Measurements from ENCODE around the gene ATP8B3. TPM values are rescaled to one million over a fixed set of nuclear protein-coding genes. Genes with fewer than 3 reads are reported as not detected.

The ATP8B3 gene
- total and polyA plus RNA-seq, 10 of the 15 experiments (the other 5 are each of a cell fraction or from before 2014, with no cell fraction given): 0.13 to 1.7 (median 0.52) TPM

- TF ChIP-seq CUX1 (IDR thresholded peaks at IDR 0.05; ENCODE audit: insufficient replicate concordance, low read depth, low read length) (no peak), ZZZ3 (IDR thresholded peaks at IDR 0.05; ENCODE audit: control insufficient read depth, insufficient read length, low read depth) (no peak), KDM1A (IDR thresholded peaks at IDR 0.05; ENCODE audit: borderline replicate concordance) (no peak), IKZF2 (IDR thresholded peaks at IDR 0.05) (peak in 1 of 2 experiments; percentile 35; a peak in 1 of 4 replicates), BACH1 (IDR thresholded peaks at IDR 0.05; ENCODE audit: borderline replicate concordance) (peak; percentile 31; the same call in 1 of the 2 replicates), MEF2B (IDR thresholded peaks at IDR 0.05; ENCODE audit: partially characterized antibody, poor library complexity, severe bottlenecking) (peak; percentile 15), SMC3 (IDR thresholded peaks at IDR 0.05; ENCODE audit: borderline replicate concordance, low read length) (peak; percentile 37; the same call in 1 of the 2 replicates), BHLHE40 (IDR thresholded peaks at IDR 0.05; ENCODE audit: borderline replicate concordance in 1 of 2, low read depth in 2 of 2, low read length in 1 of 2) (peak; percentile 90 to 96)
- TF ChIP-seq, protein P1, sequence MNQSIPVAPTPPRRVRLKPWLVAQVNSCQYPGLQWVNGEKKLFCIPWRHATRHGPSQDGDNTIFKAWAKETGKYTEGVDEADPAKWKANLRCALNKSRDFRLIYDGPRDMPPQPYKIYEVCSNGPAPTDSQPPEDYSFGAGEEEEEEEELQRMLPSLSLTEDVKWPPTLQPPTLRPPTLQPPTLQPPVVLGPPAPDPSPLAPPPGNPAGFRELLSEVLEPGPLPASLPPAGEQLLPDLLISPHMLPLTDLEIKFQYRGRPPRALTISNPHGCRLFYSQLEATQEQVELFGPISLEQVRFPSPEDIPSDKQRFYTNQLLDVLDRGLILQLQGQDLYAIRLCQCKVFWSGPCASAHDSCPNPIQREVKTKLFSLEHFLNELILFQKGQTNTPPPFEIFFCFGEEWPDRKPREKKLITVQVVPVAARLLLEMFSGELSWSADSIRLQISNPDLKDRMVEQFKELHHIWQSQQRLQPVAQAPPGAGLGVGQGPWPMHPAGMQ (IDR thresholded peaks at IDR 0.05; ENCODE audit: borderline replicate concordance): no peak
- TF ChIP-seq, protein P2, sequence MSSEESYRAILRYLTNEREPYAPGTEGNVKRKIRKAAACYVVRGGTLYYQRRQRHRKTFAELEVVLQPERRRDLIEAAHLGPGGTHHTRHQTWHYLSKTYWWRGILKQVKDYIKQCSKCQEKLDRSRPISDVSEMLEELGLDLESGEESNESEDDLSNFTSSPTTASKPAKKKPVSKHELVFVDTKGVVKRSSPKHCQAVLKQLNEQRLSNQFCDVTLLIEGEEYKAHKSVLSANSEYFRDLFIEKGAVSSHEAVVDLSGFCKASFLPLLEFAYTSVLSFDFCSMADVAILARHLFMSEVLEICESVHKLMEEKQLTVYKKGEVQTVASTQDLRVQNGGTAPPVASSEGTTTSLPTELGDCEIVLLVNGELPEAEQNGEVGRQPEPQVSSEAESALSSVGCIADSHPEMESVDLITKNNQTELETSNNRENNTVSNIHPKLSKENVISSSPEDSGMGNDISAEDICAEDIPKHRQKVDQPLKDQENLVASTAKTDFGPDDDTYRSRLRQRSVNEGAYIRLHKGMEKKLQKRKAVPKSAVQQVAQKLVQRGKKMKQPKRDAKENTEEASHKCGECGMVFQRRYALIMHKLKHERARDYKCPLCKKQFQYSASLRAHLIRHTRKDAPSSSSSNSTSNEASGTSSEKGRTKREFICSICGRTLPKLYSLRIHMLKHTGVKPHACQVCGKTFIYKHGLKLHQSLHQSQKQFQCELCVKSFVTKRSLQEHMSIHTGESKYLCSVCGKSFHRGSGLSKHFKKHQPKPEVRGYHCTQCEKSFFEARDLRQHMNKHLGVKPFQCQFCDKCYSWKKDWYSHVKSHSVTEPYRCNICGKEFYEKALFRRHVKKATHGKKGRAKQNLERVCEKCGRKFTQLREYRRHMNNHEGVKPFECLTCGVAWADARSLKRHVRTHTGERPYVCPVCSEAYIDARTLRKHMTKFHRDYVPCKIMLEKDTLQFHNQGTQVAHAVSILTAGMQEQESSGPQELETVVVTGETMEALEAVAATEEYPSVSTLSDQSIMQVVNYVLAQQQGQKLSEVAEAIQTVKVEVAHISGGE (CRISPR knock-in tag; IDR thresholded peaks at IDR 0.05): 0 out of 2 replicates have a peak, but pooled peaks have one; percentile 25
These were observed 41.4 kb upstream of the ATP8B3 start (continued) for GRCh38 chr19:1853295-1854038.

All from GM12878 (cell line).